Body of pancreas (tissue), 4 donors: ENCODE measurements around the gene F11R.

Experiments used
- CTCF ChIP-seq, 7 experiments: fragments of 450-650 bp in 4 of 7; fragments of 200-600 bp in 3 of 7; sonication (generic) in 3 of 7; IDR thresholded peaks; one replicate each; pipeline ENCODE4 v1.5.1; 2016 to 2019; ENCODE audit warnings: antibody characterized with exemption in 7 of 7
- POLR2A ChIP-seq, 3 donors: fragments of 450-650 bp; IDR thresholded peaks; one replicate each; pipeline ENCODE4 v1.6.1; 2016; ENCODE audit warnings: antibody characterized with exemption in 3 of 3, mild to moderate bottlenecking in 2 of 3

GRCh38 chr1:161046605-161047228 is 25.8 kb upstream of the F11R start:
- TF ChIP-seq CTCF (IDR thresholded peaks at IDR 0.05) (no peak), POLR2A (IDR thresholded peaks at IDR 0.05) (no peak)
